A673 (cell line): ENCODE results near the gene JMJD7. TPM values are rescaled to one million over a fixed set of nuclear protein-coding genes. Genes with fewer than 3 reads are reported as not detected.

Experiments
- BruUV-seq: library from RNA; stranded (reverse); fragments of 400-500 nt; replicated peaks from 2 replicates; lab custom pipeline; 2021; lab: Mats Ljungman, UMichigan
- CTCF ChIA-PET: fragments of 300-600 bp; sonication (Branson Sonifier 250); formaldehyde crosslinking; loops from one replicate; lab custom pipeline; 2022; ENCODE audit warnings: antibody characterized with exemption; lab: Charles Lee
- POLR2A ChIA-PET: fragments of 300-600 bp; sonication (Branson Sonifier 250); formaldehyde crosslinking; loops from one replicate; lab custom pipeline; 2022; ENCODE audit warnings: antibody characterized with exemption; ENCODE audit not compliant: low non-redundant PET; lab: Charles Lee
- DNase-seq: peaks from one replicate; pipeline ENCODE4 v3.0.0-alpha.2; 2015; ENCODE audit warnings: low spot score
- H3K27ac ChIP-seq: fragments of 200-600 bp; sonication (generic); 2 replicates; pipeline ENCODE4 v1.5.1; 2016; ENCODE audit warnings: mixed run types, low read depth, mild to moderate bottlenecking, mixed read lengths, antibody characterized with exemption, low read length; ENCODE audit not compliant: poor library complexity, severe bottlenecking
- H3K27me3 ChIP-seq: fragments of 200-600 bp; sonication (generic); replicated peaks from 2 replicates; pipeline ENCODE4 v1.6.1; 2017; ENCODE audit warnings: mixed run types, low read depth, mild to moderate bottlenecking, mixed read lengths, antibody characterized with exemption, low read length; ENCODE audit not compliant: insufficient read depth, poor library complexity
- H3K36me3 ChIP-seq: fragments of 200-600 bp; sonication (generic); 2 replicates; pipeline ENCODE4 v1.6.1; 2016; ENCODE audit warnings: mixed run types, mild to moderate bottlenecking, mixed read lengths, antibody characterized with exemption, low read length; ENCODE audit not compliant: insufficient read depth, poor library complexity, severe bottlenecking
- H3K4me1 ChIP-seq: fragments of 200-600 bp; sonication (generic); 2 replicates; pipeline ENCODE4 v1.6.1; 2017; ENCODE audit warnings: mixed run types, mild to moderate bottlenecking, mixed read lengths, antibody characterized with exemption, low read length; ENCODE audit not compliant: insufficient read depth, poor library complexity, severe bottlenecking
- H3K4me3 ChIP-seq: fragments of 200-600 bp; sonication (generic); 2 replicates; pipeline ENCODE4 v1.5.1; 2016; ENCODE audit warnings: low read depth, mixed run types, mild to moderate bottlenecking, mixed read lengths, low read length; ENCODE audit not compliant: poor library complexity, severe bottlenecking
- H3K9me3 ChIP-seq: fragments of 200-600 bp; sonication (generic); 2 replicates; pipeline ENCODE4 v1.6.1; 2016; ENCODE audit warnings: mixed run types, low read depth, mild to moderate bottlenecking, mixed read lengths, antibody characterized with exemption, low read length; ENCODE audit not compliant: poor library complexity, severe bottlenecking
- EZH2 ChIP-seq: fragments of 200-600 bp; sonication (generic); IDR thresholded peaks from 2 replicates; pipeline ENCODE4 v1.6.1; 2017; ENCODE audit warnings: borderline replicate concordance, low read depth, mild to moderate bottlenecking, mixed read lengths, antibody characterized with exemption, low read length; ENCODE audit not compliant: poor library complexity, severe bottlenecking
- intact Hi-C: fragments of 100-400 bp; cut with micrococcal nuclease; formaldehyde crosslinking; loops from one replicate; pipeline ENCODE4 v1.10.0; 2022; ENCODE audit not compliant: unreplicated experiment
- total RNA-seq: library from RNA; stranded (reverse); gene quantifications from 2 replicates; pipeline ENCODE4 v1.2.3, GENCODE V29; 2021
- TF ChIP-seq, protein P1 (sequence below): fragments of 300-800, 200-600 bp; sonication (generic); conservative IDR thresholded peaks from 2 replicates; pipeline ENCODE4 v1.5.1; 2017; ENCODE audit warnings: low read depth, mild to moderate bottlenecking, antibody characterized with exemption, low read length, moderate library complexity, mixed read lengths

JMJD7 gene
- total RNA-seq, 1 experiment from 2014 or later: 18.8 TPM

GRCh38 chr15:41847206-41847605, 19.3 kb downstream of the JMJD7 start:
- no peaks in the 10 kb centered on the region for H3K4me1 ChIP-seq
- CTCF ChIA-PET: no interaction called here
- peaks cover 9% of the 10 kb centered on the region for H3K36me3 ChIP-seq
- POLR2A ChIA-PET: no interaction called here
- H3K4me3 ChIP-seq: no peak overlapping the region
- H3K27me3 ChIP-seq: no peaks in the 10 kb centered on the region
- no TSS peak for BruUV-seq
- DNase-seq: no peak
- intact Hi-C loops: no loop called here
- no peak for TF ChIP-seq EZH2
- TF ChIP-seq, protein P1, sequence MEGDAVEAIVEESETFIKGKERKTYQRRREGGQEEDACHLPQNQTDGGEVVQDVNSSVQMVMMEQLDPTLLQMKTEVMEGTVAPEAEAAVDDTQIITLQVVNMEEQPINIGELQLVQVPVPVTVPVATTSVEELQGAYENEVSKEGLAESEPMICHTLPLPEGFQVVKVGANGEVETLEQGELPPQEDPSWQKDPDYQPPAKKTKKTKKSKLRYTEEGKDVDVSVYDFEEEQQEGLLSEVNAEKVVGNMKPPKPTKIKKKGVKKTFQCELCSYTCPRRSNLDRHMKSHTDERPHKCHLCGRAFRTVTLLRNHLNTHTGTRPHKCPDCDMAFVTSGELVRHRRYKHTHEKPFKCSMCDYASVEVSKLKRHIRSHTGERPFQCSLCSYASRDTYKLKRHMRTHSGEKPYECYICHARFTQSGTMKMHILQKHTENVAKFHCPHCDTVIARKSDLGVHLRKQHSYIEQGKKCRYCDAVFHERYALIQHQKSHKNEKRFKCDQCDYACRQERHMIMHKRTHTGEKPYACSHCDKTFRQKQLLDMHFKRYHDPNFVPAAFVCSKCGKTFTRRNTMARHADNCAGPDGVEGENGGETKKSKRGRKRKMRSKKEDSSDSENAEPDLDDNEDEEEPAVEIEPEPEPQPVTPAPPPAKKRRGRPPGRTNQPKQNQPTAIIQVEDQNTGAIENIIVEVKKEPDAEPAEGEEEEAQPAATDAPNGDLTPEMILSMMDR: no peak
- no peaks in the 10 kb centered on the region for H3K9me3 ChIP-seq
- H3K27ac ChIP-seq: no peak overlapping the region

- Histone ChIP-seq H3K27me3 (no peaks in the 10 kb centered on the region), H3K36me3 (peaks cover 9% of the 10 kb centered on the region), H3K4me3 (no peak overlapping the region), H3K27ac (no peak overlapping the region), H3K9me3 (no peaks in the 10 kb centered on the region), H3K4me1 (no peaks in the 10 kb centered on the region)
- no peak for DNase-seq
- intact Hi-C loops: no loop called here
- no peak for TF ChIP-seq EZH2
- TF ChIP-seq, protein P1: no peak
- BruUV-seq: no TSS peak
- POLR2A ChIA-PET: no interaction called here
- CTCF ChIA-PET: no interaction called here
Measured at GRCh38 chr15:41847981-41848380, 20.1 kb downstream of the JMJD7 start.

GRCh38 chr15:41848631-41849030, 20.7 kb downstream of the JMJD7 start:
- CTCF ChIA-PET: no interaction called here
- no peak for DNase-seq
- Histone ChIP-seq H3K27me3 (no peaks in the 10 kb centered on the region), H3K27ac (no peak overlapping the region), H3K4me1 (no peaks in the 10 kb centered on the region), H3K9me3 (no peaks in the 10 kb centered on the region), H3K36me3 (peaks cover 9% of the 10 kb centered on the region), H3K4me3 (no peak overlapping the region)
- no TSS peak for BruUV-seq
- intact Hi-C loops: no loop called here
- TF ChIP-seq, protein P1: no peak
- TF ChIP-seq EZH2: no peak
- POLR2A ChIA-PET: no interaction called here
